Keratinocyte (primary cell): ENCODE data around the gene BEND3. TPM values are rescaled to one million over a fixed set of nuclear protein-coding genes. Genes with fewer than 3 reads are reported as not detected.
A peak's percentile ranks its signal among the peaks of the same experiment; 100 is the strongest.

ENCODE experiments used
- DNase-seq: peaks from one replicate; pipeline ENCODE4 v3.0.0-alpha.2; 2011; ENCODE audit warnings: low read depth, missing footprints, low spot score
- FAIRE-seq: peaks from 2 replicates; lab custom pipeline; 2011; peaks lifted over from hg19 to GRCh38; lab: Jason Lieb, UNC
- H2AFZ ChIP-seq: 2 replicates; pipeline ENCODE4 v1.6.0; 2012; ENCODE audit warnings: low read length, control low read depth, inconsistent platforms; ENCODE audit not compliant: control insufficient read depth
- H3K27ac ChIP-seq: 2 replicates; pipeline ENCODE4 v1.5.1; 2011; ENCODE audit warnings: low read length; ENCODE audit not compliant: control insufficient read depth, insufficient read depth
- H3K27me3 ChIP-seq: 3 replicates; pipeline ENCODE4 v1.6.0; 2011; ENCODE audit warnings: low read length; ENCODE audit not compliant: control insufficient read depth, insufficient read depth; ENCODE audit errors: extremely low read depth
- H3K36me3 ChIP-seq, 2 experiments: 2 replicates in 1 of 2; 3 replicates in 1 of 2; pipeline ENCODE4 v1.5.1; 2011; ENCODE audit warnings: low read length in 2 of 2, mild to moderate bottlenecking in 1 of 2; ENCODE audit not compliant: control insufficient read depth in 2 of 2, insufficient read depth in 2 of 2; ENCODE audit errors: extremely low read depth in 1 of 2
- H3K4me1 ChIP-seq: 3 replicates; pipeline ENCODE4 v1.5.1; 2011; ENCODE audit warnings: low read length; ENCODE audit not compliant: control insufficient read depth, insufficient read depth; ENCODE audit errors: extremely low read depth
- H3K4me2 ChIP-seq: 3 replicates; pipeline ENCODE4 v1.6.0; 2011; ENCODE audit warnings: low read depth, low read length; ENCODE audit not compliant: control insufficient read depth, insufficient read depth; ENCODE audit errors: extremely low read depth
- H3K4me3 ChIP-seq, 3 experiments: fragments of 200-600 bp in 1 of 3; sonication (generic) in 1 of 3; 2 replicates in 2 of 3; 3 replicates in 1 of 3; pipeline ENCODE4 v1.5.1; 2011 to 2016; ENCODE audit warnings: low read length in 3 of 3, mild to moderate bottlenecking in 3 of 3, control low read depth in 2 of 3, inconsistent platforms in 1 of 3, low read depth in 1 of 3, mixed read lengths in 1 of 3, mixed run types in 1 of 3, moderate library complexity in 1 of 3; ENCODE audit not compliant: control insufficient read depth in 2 of 3, insufficient read depth in 2 of 3; ENCODE audit errors: extremely low read depth in 1 of 3
- H3K79me2 ChIP-seq: 2 replicates; pipeline ENCODE4 v1.6.0; 2012; ENCODE audit warnings: low read length; ENCODE audit not compliant: control insufficient read depth, insufficient read depth
- H3K9ac ChIP-seq: 3 replicates; pipeline ENCODE4 v1.6.0; 2011; ENCODE audit warnings: low read length; ENCODE audit not compliant: control insufficient read depth, insufficient read depth; ENCODE audit errors: extremely low read depth
- H3K9me1 ChIP-seq: 3 replicates; pipeline ENCODE4 v1.6.0; 2011; ENCODE audit warnings: low read length; ENCODE audit not compliant: control insufficient read depth, insufficient read depth; ENCODE audit errors: extremely low read depth
- H3K9me3 ChIP-seq: 2 replicates; pipeline ENCODE4 v1.5.1; 2012; ENCODE audit warnings: low read depth, low read length; ENCODE audit not compliant: control insufficient read depth
- H4K20me1 ChIP-seq: 3 replicates; pipeline ENCODE4 v1.6.0; 2011; ENCODE audit warnings: low read length; ENCODE audit not compliant: control insufficient read depth, insufficient read depth; ENCODE audit errors: extremely low read depth
- EZH2 ChIP-seq: IDR thresholded peaks from one replicate; pipeline ENCODE4 v1.6.1; 2012; ENCODE audit warnings: inconsistent platforms, mild to moderate bottlenecking, low read length, moderate library complexity
- dilution Hi-C: fragments of 300-500 bp; cut with MboI; formaldehyde crosslinking; loops from one replicate; pipeline ENCODE4 v1.7.0; 2020; ENCODE audit warnings: low sequenced_read_pairs; ENCODE audit not compliant: extremely low pct_ligation_motif_present
- polyA plus RNA-seq, 5 experiments: library from polyadenylated mRNA; depleted of rRNA in 3 of 5; stranded (reverse) in 3 of 5; stranded (forward) in 1 of 5; unstranded in 1 of 5; fragments of >200 nt; gene quantifications; 1 replicate in 1 of 5; 2 replicates in 3 of 5; 3 replicates in 1 of 5; pipeline versions ENCODE4 v1.2.1 to v1.2.3, GENCODE V29; 2011 to 2012; ENCODE audit warnings: missing spikeins in 2 of 5, low read depth in 1 of 5, low replicate concordance in 1 of 5
- TF ChIP-seq, protein P1 (sequence below), 3 experiments: IDR thresholded peaks in 1 of 3; conservative IDR thresholded peaks in 1 of 3; optimal IDR thresholded peaks in 1 of 3; 2 replicates in 2 of 3; 3 replicates in 1 of 3; pipeline versions ENCODE3 to v1.5.1; 2011; ENCODE audit warnings: low read length in 3 of 3, mild to moderate bottlenecking in 3 of 3, moderate library complexity in 2 of 3, control low read depth in 1 of 3, inconsistent platforms in 1 of 3; ENCODE audit not compliant: insufficient read depth in 2 of 3; ENCODE audit errors: extremely low read depth in 1 of 3

BEND3 gene
- polyA plus RNA-seq, 1 donor (not counting 4 experiments of a cell fraction or from before 2014, with no cell fraction given): 2.1 TPM

DNA sequence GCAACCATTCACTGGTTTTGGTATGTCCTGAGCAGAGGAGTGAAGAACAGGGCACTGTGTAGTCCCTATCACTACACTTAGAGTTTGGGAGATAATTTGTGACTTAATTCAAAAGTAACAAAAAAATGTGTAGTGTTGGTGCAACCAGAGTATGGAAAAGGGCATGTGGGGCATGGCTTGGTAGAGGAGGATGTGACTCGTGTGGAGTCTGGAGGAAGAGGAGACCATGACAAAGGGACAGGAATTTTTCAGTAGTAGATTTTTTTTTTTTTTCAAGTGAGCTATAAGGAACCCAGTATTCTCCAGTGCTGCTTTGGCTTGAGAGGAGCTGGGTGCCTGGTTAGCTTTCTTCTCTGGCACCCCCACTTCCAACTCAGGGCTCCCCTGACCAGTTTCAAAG, 82.2 kb downstream of the BEND3 start:
- dilution Hi-C loops: no loop called here
- H3K4me2 ChIP-seq: no peak overlapping the region

DNA sequence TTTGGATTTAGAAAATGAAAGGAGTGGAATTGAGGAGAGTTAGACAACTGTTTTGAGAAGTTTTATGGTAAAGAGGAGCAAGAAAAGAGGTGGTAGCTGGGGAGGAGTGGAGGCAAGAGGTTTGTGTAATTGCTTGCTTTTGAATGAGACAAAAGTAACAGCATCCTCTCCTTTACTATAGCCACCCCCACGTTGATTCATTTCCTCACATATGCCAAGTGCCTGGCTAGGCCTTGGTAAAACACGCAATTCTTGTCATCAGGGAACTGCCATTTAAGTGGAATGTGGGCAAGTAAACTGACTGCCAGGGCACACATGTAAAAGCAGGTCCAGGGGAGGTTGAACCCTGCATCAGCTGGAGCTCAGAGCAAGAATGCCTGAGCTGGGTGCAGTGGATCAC, 83.3 kb downstream of the BEND3 start:
- peak; percentile 26 for DNase-seq
- no peak for TF ChIP-seq EZH2
- TF ChIP-seq, protein P1, sequence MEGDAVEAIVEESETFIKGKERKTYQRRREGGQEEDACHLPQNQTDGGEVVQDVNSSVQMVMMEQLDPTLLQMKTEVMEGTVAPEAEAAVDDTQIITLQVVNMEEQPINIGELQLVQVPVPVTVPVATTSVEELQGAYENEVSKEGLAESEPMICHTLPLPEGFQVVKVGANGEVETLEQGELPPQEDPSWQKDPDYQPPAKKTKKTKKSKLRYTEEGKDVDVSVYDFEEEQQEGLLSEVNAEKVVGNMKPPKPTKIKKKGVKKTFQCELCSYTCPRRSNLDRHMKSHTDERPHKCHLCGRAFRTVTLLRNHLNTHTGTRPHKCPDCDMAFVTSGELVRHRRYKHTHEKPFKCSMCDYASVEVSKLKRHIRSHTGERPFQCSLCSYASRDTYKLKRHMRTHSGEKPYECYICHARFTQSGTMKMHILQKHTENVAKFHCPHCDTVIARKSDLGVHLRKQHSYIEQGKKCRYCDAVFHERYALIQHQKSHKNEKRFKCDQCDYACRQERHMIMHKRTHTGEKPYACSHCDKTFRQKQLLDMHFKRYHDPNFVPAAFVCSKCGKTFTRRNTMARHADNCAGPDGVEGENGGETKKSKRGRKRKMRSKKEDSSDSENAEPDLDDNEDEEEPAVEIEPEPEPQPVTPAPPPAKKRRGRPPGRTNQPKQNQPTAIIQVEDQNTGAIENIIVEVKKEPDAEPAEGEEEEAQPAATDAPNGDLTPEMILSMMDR (optimal IDR thresholded peaks at IDR 0.05 in 1 of 3, IDR thresholded peaks at IDR 0.05 in 1 of 3, conservative IDR thresholded peaks at IDR 0.05 in 1 of 3; ENCODE audit: extremely low read depth in 1 of 3, insufficient read depth in 2 of 3, low read length in 3 of 3): no peak

More for the DNA sequence above, 82.2 kb downstream of the BEND3 start:
- Histone ChIP-seq H3K27me3 (no peaks in the 10 kb centered on the region), H3K79me2 (peaks cover 14% of the 10 kb centered on the region), H3K36me3 (peaks cover 0 to 3% of the 10 kb centered on the region in 2 experiments), H2AFZ (no peak overlapping the region), H3K4me3 (no peak overlapping the region), H3K27ac (no peak overlapping the region), H3K9me1 (no peaks in the 10 kb centered on the region), H3K9ac (no peak overlapping the region), H3K9me3 (no peaks in the 10 kb centered on the region), H4K20me1 (no peaks in the 10 kb centered on the region), H3K4me1 (peaks cover 11% of the 10 kb centered on the region)
- FAIRE-seq: no peak
- TF ChIP-seq EZH2: no peak
- TF ChIP-seq, protein P1 (optimal IDR thresholded peaks at IDR 0.05 in 1 of 3, IDR thresholded peaks at IDR 0.05 in 1 of 3, conservative IDR thresholded peaks at IDR 0.05 in 1 of 3; ENCODE audit: extremely low read depth in 1 of 3, insufficient read depth in 2 of 3, low read length in 3 of 3): no peak
- DNase-seq: no peak

More for the DNA sequence above, 83.3 kb downstream of the BEND3 start:
- no peak overlapping the region for H3K9ac ChIP-seq
- no peaks in the 10 kb centered on the region for H4K20me1 ChIP-seq
- no peak overlapping the region for H3K4me3 ChIP-seq
- peaks cover 11% of the 10 kb centered on the region for H3K4me1 ChIP-seq
- dilution Hi-C loops: no loop called here
- no peaks in the 10 kb centered on the region for H3K9me1 ChIP-seq
- H3K9me3 ChIP-seq: no peaks in the 10 kb centered on the region
- H3K27ac ChIP-seq: no peak overlapping the region
- H3K79me2 ChIP-seq: peaks cover 14% of the 10 kb centered on the region
- no peaks in the 10 kb centered on the region for H3K27me3 ChIP-seq
- no peak for FAIRE-seq
- H3K4me2 ChIP-seq: no peak overlapping the region
- no peak overlapping the region for H2AFZ ChIP-seq
- peaks cover 0 to 3% of the 10 kb centered on the region in 2 experiments for H3K36me3 ChIP-seq
